PFSK-1 (cell line): ENCODE measurements around the gene SKI.

Experiments
- POLR2AphosphoS5 ChIP-seq: IDR thresholded peaks from 2 replicates; pipeline ENCODE4 v1.6.1; 2012; ENCODE audit warnings: low read depth, mild to moderate bottlenecking, control low read depth, low read length, moderate library complexity
- SIN3A ChIP-seq: IDR thresholded peaks from 2 replicates; pipeline ENCODE4 v1.6.1; 2012; ENCODE audit warnings: mild to moderate bottlenecking, low read length, moderate library complexity, borderline replicate concordance; ENCODE audit not compliant: insufficient read depth
- TAF1 ChIP-seq: IDR thresholded peaks from 2 replicates; pipeline ENCODE4 v1.6.1; 2012; ENCODE audit warnings: low read length, control low read depth, borderline replicate concordance; ENCODE audit not compliant: insufficient read depth
- TF ChIP-seq, protein P1 (sequence below), 2 experiments: IDR thresholded peaks; 2 replicates each; pipeline versions ENCODE4 v1.6.1 to v1.8.0; 2011 to 2012; ENCODE audit warnings: low read depth in 2 of 2, low read length in 2 of 2, control low read depth in 1 of 2, inconsistent platforms in 1 of 2, mild to moderate bottlenecking in 1 of 2, moderate library complexity in 1 of 2; ENCODE audit not compliant: insufficient read depth in 1 of 2

DNA sequence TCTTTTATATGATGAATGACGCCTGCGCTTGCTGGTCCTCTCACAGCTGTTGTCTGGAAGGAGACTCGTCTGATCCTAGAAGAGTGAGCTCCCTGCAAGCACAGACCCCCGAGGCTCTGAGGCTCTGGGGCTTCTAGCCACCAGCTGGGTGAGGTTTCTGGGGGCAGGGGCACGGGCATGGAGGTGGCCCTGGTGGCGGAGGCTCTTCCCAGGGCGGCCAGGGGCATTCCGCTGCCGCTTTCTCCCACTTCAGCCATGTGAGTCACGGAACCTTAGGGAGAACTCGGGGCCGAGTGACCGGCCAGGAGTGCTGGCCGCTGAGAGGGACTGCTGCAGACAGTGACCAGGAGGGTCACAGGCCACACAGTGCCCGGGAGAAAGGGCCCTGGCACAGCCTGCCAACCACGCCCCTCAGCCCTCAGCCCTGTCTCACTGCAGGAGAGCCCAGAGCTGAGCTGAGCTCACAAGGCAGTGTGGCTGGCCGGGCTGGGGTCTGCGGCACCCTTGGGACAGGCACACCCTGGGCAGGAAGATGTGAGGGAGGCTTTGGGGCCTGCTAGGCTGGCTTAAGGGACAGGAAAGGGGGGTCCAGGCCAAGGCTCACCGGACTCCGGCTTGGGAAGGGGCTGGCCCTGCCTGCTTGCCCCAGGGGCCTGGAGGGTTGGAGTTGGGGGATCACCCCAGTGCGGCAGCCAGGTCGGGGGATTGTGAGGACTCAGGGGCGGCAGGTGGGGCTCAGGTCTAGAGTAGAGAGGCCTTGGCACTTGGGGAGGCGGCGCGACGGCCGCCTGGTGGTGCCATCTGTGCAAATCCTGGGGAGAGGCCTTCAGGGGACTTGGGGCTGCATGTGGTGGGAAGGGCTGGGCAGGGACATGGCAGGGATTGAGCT, 127.5 kb downstream of the SKI start:
- no peak for TF ChIP-seq POLR2AphosphoS5
- no peak for TF ChIP-seq TAF1
- TF ChIP-seq, protein P1, sequence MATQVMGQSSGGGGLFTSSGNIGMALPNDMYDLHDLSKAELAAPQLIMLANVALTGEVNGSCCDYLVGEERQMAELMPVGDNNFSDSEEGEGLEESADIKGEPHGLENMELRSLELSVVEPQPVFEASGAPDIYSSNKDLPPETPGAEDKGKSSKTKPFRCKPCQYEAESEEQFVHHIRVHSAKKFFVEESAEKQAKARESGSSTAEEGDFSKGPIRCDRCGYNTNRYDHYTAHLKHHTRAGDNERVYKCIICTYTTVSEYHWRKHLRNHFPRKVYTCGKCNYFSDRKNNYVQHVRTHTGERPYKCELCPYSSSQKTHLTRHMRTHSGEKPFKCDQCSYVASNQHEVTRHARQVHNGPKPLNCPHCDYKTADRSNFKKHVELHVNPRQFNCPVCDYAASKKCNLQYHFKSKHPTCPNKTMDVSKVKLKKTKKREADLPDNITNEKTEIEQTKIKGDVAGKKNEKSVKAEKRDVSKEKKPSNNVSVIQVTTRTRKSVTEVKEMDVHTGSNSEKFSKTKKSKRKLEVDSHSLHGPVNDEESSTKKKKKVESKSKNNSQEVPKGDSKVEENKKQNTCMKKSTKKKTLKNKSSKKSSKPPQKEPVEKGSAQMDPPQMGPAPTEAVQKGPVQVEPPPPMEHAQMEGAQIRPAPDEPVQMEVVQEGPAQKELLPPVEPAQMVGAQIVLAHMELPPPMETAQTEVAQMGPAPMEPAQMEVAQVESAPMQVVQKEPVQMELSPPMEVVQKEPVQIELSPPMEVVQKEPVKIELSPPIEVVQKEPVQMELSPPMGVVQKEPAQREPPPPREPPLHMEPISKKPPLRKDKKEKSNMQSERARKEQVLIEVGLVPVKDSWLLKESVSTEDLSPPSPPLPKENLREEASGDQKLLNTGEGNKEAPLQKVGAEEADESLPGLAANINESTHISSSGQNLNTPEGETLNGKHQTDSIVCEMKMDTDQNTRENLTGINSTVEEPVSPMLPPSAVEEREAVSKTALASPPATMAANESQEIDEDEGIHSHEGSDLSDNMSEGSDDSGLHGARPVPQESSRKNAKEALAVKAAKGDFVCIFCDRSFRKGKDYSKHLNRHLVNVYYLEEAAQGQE (IDR thresholded peaks at IDR 0.05; ENCODE audit: insufficient read depth in 1 of 2, low read depth in 2 of 2, low read length in 2 of 2) = no peak
- TF ChIP-seq SIN3A = no peak
